A204.1 (cell line): ENCODE data around the gene CBFB.
"Not testable (repeated sequence)": the region's sequence is repeated elsewhere in the genome, so short reads cannot be mapped to it uniquely, and the experiment has no call there.

ENCODE experiments used
- FAIRE-seq: peaks from 2 replicates; lab custom pipeline; 2012; peaks lifted over from hg19 to GRCh38; lab: Jason Lieb, UNC

CBFB gene

DNA sequence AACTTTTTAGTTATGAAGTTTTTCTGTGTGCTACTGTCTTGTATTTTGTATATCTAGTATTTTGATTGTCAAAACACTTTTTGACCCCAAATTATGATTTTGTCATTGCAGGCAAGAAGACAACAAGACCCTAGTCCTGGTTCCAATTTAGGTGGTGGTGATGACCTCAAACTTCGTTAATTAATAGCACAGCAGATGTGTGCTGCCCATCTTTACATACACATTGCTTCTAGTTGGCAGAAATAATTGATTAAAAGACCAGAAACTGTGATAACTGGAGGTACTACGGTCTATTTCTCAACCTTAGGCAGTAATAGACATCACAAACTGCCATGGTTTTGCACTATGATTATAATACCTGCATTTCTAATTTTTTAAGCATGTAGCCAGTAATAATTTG, 69.7 kb downstream of the CBFB start:
- FAIRE-seq: no peak

DNA sequence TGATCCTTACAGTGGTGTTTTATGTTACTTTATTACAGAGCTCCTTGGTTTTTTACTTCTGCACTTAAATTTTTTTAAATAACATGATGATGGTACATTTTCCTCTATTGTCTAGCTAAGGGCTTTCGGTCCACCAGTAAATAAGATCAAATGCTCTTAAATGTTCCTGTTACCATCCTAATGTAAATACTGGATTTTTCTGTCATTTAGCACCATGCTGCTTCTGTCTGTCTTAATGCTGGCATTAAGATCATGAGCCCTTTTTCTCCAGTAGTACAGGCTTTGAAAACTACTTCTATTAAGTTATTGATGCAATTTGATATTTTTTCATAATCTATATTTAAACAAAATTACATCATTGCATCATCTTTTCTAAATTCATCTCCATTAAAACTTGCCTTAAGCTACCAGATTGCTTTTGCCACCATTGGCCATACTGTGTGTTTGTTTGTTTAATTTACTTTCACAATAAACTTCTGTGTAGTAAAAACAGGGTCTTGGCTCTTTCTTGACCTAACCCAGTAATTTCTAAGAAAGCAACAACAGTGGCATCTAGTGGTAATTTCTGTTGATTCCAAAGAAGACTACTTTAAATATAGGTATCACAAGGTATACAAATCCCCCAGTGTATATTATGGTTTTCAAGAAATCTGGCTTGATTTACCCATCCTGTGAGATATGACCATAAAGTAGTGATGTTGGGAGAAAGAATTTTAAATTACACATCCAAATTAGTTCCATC, 71.8 kb downstream of the CBFB start:
- FAIRE-seq: peak; percentile 82

DNA sequence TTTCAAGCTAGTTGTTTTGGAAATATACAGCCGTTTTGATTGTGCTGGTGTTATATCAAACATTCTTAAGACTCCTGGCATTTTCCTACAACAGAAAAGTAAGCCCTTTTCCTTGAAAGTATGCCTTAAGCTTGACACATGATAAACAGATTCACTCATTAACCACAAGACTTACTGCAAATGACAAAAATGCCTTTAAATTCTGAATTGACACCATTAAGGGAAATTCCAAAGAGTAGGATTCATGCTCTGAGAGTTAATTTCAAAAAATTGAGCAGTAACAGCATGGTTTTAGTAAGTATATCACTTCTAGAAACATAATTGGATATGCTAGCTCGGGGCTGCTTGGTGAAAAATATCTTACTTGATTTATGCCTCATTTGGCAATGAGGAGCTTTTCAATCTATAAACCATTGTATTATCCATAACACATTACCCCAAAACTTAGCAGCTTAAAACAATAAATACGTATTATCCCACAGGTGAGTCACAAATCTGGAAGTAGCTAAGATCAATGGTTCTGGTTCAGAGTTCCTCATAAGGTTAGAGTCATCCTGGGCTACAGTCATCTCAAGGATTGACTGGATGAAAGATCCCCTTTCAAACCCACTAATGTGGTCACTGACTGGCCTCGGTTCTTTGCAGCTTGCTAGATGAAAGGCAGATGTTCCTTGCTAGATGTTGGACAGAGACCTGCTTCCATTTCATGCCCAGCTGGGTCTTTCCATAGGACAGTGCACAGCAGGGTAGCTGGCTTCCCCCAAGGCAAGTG, 72.5 kb downstream of the CBFB start:
- FAIRE-seq: no peak

DNA sequence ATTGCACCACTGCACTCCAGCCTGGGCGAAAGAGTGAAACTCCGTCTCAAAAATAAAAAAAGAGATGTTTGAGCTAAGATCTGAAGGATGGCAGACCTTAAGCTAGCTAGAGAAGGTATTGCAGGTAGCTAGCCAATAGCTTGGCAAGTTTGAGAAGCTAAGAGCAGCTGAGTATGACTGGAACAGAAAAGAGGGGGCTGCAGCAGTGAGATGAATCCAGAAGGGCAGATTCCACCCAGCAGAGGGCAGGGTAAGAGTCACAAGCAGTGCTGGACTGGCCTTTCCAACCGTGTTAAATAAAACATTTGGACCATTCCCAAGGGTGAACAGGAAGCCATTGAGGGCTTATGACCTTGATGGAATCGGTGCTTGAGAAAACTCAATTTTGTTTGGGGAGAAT, 75.1 kb downstream of the CBFB start:
- no peak for FAIRE-seq

DNA sequence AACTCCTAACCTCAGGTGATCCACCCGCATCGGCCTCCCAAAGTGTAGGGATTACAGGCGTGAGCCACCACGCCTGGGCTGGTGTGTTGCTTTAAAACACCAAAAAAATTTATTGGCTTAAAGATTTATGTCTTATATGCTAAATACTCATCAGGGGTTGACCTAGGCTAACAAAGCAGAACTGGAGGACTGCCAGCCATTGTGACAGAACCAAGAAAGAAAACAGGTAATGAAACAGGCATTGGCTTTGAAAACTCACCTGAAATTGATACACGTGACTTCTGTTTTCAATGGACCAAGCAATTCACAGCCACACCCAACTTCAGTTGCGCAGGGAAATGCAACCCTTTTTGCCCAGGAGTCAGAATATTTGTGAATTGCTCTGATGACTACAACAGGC, 75.9 kb downstream of the CBFB start:
- FAIRE-seq: no peak

DNA sequence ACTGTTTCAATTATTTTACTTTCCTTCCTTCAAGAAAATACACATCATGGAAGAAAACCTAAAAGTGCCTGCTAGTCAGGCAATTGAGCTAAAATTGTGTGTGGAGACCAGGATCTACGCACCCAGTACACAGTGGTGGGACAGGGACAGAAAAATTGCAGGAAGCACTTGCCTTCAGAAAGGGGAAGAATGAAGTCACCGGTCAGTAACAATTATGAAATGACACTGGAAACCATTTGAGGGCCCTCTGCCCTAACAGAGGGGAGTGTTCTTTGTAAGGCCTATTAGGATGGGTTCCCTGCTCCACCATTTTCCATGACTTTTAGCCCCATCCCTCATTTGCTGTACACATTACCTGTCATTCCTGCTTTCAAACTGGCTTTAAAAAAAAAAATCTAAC, 76.3 kb downstream of the CBFB start:
- no peak for FAIRE-seq

DNA sequence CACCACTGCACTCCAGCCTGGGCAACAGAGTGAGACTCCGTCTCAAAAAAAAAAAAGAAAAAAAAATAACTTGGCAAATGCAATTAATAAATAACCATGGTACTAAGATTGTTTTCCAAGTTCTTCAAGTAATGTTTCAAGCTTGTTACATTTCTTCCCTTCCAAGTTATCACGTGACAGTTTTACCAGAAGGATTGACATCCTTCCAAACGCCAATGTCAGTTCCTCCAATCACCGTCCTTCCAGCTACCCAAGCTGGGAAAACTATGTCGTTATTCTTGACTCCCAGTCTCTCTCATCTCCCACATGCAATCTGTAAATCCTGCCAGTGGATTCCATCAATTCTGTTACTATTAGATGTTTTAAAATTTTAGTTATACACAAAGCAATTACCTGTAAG, 76.9 kb downstream of the CBFB start:
- FAIRE-seq: no peak

DNA sequence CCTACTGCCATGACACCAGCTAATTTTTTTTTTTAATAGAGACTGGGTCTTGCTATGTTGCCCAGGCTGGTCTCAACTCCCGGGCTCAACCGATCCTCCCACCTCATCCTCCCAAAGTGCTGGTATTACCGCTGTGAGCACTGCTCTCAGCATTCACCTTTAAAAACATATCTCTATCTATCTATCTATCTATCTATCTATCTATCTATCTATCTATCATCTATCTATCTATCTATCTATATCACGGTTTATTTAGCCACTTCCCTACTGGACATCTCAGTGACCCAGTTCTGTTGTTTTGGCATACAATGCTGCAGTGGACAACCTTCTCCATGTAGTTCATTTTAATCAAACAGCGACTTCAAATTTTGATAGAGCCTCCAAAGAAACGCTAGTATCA, 79.5 kb downstream of the CBFB start:
- FAIRE-seq: no peak

DNA sequence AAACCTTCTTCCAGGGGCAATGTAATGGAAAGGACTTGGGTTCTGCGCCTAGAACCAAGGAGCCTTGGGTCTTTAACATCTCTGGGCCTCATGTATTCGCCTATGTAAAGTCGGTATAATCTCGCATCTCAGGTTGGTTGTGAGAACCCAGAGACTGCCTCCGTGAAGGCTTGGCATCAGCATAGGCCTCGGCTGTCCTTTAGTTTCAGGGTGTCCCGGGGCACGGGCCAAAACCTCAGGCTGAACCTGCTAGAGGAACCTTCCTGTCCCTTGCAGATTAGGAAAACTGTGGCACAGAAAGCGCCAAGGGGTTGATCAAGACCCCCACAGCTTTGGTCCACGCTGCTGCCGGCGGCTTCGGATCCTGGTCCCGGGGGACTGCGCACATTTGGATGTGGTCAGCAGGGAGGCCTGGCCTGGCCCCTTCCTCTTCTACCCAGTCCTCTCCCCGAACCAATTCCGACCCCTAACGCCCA, 80.0 kb downstream of the CBFB start:
- no peak for FAIRE-seq

DNA sequence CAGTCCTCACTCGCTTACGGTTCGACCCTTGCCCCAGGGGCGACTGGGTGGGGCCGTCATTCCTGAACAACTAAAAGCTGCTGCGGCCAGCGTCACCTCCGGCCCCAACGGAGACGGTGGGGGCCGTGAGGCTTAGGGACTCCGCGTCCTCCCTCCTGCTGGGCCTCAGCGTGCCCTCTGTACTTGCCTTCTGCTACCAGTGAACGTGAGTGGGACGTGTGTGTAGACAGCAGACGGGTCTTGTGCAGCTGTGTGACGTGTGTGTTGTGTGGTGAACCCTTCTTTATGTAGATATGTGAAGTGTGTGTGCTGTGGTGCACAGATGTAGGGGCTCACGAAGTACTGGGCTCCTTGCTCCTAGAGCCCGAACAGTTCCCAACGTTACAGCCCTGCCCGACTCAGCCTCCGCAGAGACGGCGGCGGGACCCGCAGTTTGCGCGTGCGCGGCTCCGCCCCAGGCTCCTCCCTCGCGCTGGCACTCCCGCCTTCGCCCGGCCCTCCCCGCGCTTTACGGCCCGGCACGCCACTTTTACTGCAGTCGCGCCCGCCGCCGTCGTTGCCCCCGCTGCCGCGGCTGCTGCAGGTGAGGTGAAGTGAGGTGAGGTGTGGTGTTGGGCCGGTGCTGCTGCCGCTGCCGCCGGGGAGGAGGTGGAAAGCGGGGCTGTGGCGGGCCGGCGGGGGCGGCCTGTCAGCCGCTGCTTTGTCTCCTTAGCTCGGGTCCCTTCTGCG, 80.6 kb downstream of the CBFB start, which contains the start of gene PHAF1:
Gene PHAF1, plus strand, starts transcription at position 535 of the 729 bp plus-strand sequence. CDS start 235 bp downstream, outside the sequence.
- no peak for FAIRE-seq

DNA sequence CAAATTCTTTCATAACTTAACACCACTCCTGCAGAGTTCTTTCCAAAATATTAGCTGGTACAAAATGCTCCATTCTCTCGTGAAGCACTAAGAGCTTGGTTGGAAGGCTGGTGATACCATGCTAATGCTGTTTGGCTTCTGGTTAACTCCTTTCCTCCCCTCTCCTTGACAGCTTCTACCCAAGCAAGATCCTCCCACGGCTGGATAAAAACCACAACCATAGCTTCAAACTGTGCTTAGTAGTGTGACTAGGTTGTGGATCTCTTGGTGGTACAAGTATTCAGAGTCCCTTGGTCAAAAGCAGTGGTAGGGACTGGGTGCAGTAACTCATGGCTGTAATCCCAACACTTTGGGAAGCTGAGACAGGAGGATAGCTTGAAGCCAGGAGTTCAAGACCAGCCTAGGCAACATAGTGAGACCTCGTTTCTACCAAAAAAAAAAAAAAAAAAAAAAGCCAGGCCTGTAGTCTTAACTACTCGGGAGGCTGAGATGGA, 83.0 kb downstream of the CBFB start:
- FAIRE-seq: no peak

DNA sequence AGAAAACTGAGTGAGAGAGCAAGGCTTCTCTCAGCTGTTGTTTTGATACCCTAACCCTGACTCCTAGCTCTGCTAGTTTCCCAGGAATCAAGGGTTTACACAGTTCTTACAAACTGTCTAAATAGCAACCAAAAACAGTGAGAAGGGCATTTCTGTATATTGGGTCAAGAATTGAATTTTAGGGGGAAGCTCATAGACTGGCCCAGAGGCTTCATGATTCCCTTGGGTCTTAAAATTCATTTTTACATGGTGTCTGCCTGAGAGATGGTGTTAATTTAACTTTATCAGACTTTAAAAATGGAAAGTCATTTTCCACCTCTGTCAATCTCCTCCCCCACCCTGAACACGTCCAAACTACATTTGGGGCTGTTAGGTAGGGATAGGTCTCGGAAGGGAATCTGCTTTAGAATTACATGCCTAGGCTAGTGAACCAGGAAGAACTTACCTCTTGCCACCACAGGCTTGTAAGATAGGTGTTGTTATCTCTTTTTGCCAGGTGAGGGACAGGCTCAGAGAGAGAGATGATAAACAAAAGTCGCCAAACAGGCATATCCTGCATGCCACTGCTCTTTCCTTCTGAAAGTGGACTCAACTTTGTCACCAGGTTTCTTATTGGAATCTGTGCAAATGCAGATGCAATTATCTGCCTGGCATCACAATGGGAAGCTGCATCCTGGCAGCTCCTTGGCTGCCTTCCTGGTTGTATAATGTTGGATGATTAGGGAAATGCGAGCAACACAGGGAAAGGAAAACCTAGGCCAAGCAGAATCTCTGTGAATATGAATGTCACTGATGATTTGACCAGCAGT, 83.8 kb downstream of the CBFB start:
- no peak for FAIRE-seq

DNA sequence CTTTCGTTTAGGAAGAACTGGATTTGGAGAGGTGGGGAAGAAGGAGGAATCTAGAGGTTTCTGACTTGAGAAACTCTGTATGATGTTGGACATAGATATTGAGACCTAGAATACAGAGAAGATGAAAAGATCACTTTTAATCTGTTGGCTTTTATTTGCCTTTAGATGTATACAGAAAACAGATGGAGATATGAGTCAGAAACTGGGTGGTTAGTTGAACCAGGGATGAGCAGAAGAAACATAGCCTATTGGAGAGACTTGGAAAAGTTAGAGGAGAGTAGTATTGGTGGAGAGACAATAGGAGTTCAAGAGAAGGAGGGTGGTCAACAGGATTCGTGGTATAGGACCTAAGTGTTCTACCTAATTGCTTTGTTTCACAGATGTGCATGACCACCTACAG, 85.8 kb downstream of the CBFB start:
- no peak for FAIRE-seq

DNA sequence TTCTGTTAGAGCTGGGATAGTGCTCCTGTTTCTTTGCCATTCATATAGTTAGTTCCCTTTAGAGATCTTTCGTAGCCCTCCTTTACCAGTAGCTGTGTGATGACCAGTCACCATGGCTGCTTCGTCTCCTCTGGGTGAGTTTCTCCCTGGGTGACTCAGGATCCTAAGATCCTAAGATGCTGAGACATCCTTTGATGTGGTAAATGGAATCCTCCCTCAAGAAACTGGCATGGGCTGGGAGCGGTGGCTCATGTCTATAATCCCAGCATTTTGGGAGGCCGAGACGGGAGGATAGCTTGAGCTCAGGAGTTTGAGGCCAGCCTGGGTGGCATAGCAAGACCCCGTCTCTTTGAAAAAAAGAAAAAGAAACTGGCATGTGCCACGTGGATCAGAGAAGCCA, 86.7 kb downstream of the CBFB start:
- FAIRE-seq: no peak

DNA sequence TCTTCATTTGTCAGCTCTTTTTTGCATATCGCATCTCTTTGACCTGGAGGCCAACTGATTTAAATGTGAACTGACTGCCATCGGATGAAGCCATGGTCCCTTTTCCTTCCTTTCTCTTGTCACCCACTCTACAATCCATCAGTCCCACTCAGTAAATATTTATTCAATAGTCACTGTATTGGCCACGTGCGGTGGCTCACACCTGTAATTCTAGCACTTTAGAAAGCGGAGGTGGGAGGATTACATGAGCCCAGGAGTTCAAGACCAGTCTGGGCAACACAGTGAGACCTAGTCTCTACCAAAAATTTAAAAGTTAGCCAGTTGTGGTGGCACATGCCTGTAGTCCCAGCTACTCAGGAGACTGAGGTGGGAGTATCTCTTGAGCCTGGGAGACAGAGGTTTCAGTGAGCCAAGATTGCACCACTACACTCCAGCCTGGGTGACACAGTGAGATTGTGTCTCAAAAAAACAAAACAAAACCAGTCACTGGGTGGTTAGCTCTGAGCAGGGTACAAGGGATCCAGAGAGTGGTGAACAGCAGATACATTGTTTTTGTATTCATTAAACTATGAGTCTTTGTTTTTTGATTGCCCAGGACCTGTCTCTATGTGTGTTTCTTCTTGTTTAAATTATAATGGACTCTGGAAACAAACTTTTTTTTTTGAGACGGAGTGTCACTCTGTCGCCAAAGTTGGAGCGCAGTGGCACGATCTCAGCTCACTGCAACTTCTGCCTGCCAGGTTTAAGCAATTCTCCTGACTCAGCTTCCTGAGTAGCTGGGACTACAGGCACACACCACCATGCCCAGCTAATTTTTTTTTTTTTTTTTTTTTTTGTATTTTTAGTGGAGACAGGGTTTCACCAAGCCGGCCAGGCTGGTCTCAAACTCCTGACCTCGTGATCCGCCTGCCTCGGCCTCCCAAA, 87.7 kb downstream of the CBFB start:
- no peak for FAIRE-seq

DNA sequence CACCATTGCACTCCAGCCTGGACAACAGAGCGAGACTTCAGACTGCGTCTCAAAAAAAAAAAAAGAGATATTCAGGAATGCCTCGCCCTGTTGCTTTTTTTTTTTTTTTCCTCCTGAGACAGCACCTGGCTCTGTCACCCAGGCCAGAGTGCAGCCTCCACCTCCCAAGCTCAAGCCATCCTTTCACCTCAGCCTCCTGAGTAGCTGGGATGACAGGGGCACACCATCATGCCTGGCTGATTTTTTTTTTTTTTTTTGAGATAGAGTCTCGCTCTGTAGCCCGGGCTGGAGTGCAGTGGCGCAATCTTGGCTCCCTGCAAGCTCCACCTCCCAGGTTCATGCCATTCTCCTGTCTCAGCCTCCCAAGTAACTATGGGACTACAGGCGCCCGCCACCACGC, 88.8 kb downstream of the CBFB start:
- FAIRE-seq: no peak

DNA sequence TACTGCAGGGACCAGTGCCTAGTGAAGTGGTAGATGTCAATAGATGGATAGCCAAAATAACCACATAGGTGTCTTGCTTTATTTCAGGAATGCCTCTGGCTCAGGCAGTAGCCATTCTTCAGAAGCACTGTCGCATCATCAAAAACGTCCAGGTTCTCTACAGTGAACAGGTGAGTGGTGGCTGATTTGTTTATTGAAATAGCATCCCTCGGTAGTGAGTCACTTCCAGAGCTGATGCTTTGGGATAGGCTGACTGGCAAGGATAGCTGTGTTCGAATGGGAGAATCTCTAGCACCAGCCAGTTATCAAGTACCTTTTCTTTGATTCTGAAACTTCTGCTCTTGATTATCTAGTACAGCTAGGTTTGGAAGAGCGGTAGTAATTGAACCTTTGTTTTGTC, 91.1 kb downstream of the CBFB start:
- no peak for FAIRE-seq

DNA sequence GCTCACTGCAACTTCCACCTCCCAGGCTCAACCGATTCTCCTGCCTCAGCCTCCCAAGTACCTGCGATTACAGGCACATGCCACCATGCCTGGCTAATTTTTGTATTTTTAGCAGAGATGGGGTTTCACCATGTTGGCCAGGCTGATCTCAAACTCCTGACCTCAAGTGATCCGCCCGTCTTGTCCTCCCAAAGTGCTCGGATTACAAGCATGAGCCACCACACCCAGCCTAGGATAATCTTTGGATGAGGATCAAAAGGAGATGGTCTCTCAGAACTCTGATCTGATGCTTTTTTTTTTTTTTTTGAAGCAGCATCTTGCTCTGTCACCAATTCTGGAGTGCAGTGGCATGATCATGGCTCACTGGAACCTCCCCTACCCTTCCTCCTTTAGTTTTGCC, 93.8 kb downstream of the CBFB start:
- FAIRE-seq: not testable (repeated sequence)

DNA sequence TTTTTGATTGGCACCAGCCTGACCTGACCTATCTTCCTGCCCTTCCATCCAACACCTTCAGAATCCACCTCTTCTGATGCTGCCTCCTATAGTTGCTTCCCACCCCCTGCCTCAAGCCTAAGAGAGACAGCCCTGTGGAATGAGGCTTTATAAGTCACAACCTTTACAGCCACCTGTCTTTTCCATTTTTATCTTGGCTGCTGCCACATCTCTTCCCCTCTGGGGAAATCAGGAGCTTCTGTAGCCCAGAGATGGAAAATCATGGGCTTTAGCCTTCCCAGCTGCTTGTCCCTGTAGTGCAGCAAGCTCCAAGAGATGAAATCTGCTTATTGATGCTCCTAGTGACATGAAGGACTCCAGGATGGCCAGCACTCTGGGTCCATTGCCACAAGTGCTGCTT, 99.5 kb downstream of the CBFB start:
- no peak for FAIRE-seq

DNA sequence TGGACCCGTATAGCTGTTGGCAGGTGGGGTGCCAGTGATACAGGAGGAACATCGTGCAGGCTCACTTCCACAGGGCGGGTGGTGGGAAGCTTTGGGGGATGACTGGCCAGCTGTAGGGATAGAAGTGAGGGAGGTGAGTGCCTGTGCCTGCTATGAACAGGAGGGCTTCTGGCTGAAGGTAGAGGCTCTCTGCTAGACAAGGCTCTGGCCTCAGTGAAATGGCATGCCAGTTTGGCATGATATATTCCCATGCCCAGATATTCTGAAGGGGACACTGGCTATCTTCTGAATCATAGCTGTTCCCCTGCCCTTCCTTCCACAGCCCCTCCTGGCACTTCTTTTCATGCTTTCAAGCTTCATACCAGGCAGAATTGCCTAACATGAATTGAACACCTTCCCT, 99.9 kb downstream of the CBFB start:
- no peak for FAIRE-seq

DNA sequence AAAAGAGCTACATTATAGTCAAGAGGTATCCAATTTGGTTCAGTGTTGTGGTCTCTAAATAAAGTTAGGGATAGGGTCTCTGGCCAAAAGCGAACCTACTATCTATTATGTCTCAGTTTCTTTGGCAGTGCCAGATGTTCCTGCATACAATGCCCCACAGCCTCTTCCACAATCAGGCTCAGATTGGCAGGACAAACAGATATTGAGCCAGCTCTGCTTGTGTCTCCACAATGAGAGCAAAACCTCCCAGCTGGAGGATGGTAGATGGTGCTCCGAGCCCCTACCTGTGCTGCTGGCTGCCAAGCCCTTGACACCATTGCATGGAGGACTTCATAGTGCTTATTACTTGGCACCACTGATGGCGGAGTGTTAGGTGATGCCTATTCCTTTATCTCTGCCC, 100.5 kb downstream of the CBFB start:
- no peak for FAIRE-seq
